CD4-positive, alpha-beta T cell treated with Interleukin-4 for 1 hour (primary cell): ENCODE data around the gene HJV.
"Not testable (repeated sequence)": the region's sequence is repeated elsewhere in the genome, so short reads cannot be mapped to it uniquely, and the experiment has no call there.

Experiments used
- DNase-seq, 2 donors: peaks; one replicate each; pipeline ENCODE4 v3.0.0-alpha.2; 2020 to 2022

HJV gene

DNA sequence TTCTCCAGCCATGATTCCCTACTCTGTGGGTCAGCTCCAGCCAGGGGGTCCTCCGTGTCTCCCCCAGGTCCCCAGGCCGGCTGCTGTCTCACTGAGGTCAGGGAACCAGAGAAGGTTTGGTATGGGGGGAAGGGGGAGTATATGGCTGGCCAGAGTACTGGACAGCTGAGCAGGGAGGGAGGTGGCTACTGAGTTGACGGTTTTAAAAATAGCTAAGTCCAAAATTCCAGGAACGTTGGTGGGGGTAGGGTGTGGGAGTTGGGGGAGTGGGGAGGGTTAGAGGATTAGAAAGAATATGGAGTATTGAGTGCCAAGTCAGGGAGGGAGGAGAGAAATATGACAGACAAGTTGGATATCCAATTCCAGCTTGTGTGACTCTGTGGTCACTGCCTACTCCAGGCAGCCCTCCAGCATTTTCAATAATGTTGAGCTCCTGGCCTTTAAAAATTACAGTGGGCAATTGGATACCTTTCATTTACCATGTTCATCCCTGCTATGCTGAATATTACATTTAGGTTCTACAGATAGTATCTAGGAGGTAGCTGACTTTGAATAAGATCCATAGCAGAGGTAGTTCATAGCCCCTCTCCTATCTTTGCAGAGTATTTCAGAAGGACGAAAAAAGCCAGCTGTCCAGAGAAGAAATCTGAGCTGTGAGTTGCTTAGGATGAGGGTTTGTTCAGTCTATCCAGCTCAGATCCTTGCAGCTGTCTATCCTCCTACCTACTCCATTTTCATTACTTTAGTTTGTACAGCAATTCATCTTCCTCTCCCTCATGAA lies at the start of gene HJV:
Gene HJV, minus strand, starts transcription at position 114 of the 781 bp plus-strand sequence. CDS start 1,504 bp downstream, outside the sequence.
- no peak for DNase-seq

DNA sequence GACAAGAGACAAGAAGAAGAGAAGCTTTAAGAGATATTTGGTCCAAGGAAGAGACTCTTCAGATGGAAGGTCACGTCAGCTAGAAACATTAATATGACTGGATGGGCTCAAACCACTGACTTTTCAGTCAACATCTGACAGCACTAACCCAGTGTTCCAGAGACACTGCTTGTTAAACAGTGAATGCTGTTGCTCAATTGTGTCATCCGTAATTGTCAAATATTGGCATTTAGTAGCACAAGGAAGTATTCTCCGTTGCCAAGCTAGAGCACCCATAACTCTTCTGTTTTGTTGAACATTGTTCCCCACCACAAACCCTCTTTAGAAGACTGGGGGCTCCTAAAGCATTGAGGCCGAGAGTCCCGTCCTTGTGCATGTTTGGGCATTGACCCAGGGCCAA lies 37.6 kb upstream of the HJV start:
- DNase-seq: not testable (repeated sequence)

- peak; percentile 87 to 88 for DNase-seq
These were observed 30.5 kb upstream of the HJV start for GRCh38 chr1:146051852-146052676.

DNA sequence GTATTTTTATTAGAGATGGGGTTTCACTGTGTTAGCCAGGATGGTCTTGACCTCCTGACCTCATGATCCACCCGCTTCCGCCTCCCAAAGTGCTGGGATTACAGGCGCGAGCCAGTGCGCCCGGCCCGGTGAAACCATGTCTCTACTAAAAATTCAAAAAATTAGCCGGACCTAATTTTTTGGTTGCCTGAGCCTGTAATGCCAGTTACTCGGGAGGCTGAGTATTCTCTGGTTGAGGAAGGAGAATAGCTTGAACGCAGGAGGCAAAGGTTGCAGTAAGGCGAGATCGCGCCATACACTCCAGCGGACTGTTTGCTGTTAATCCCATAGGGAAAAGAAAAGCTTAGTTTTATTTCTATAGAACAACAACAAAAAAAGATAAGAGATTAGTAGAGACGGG lies 29.9 kb upstream of the HJV start:
- DNase-seq: no peak

DNA sequence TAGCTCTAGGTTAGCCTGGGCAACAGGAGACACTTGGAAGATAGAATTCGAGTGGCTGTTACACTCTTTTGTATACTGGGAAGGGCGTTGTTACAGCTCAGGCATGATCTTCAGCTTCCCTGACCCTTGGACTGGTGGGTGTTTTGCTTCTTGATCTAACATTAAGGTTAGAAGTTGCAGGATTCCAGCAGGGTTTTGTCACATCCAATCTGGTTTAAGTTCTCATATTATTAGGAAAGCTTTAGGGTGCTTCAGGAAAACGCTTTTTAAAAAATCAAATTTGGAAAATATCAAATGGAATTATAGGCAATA lies 29.1 kb upstream of the HJV start:
- not testable (repeated sequence) for DNase-seq

DNA sequence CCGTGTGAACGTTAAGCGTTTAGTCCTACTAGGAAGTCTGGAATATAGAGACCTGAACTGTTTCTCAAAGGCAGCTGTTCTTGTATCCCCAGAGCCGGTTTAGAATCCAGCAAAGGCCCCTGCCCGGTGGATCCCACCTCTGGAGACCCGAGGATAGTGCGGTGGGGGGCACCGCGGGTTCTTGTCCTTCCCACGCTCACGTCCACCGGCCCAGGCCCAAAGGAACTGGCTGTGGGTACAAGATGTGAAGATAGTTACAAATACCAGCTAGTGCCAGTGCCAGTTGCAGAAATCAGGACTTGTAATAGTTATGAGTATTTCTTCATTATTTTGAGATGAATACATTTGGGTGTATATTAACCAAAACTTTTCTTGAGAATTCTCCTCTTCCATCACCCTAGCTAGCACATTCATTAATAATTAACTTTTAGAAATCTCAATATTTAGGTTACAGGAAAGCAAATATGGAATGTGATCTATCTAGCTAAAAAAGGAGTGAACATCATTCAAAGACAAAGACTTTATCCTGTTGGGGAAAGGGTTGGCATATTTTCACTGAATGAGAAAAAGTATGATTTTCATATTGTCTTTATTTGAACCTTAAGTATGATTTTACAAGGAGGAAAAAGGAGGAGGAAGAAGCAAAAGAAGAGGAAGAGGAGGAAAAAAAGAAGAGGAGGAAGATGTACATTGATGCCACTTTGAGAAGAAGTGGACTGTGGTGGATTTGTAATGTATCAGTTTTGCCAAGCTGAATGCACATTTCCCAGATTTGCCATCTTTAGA lies 28.5 kb upstream of the HJV start:
- not testable (repeated sequence) for DNase-seq

GRCh38 chr1:146049436-146049835 lies 27.9 kb upstream of the HJV start:
- DNase-seq: no peak

DNA sequence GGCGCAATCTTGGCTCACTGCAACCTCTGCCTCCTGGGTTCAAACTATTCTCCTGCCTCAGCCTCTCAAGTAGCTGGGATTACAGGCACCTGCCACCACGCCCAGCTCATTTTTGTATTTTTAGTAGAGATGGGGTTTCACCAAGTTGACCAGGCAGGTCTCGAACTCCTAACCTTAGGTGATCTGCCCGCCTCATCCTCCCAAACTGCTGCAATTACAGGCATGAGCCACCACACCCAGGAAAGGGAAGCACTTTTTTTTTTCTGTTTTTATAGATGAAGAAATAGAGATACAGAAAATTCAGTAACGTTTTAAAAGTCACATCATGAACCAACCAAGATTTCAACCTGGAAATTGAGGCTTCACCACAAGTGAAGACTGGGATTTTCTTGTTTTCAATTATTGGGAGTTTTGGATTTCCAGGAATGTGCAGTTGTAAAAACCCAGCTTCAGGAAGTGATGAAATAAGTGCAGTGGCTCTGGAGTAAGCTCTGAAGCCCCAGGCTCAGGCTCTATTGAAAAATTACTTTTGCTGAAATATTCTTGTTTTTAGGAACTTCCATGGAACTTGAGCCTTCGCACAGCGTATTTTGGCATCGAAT lies 27.1 kb upstream of the HJV start:
- DNase-seq: not testable (repeated sequence)

GRCh38 chr1:146046664-146047063 lies 25.1 kb upstream of the HJV start:
- no peak for DNase-seq

DNA sequence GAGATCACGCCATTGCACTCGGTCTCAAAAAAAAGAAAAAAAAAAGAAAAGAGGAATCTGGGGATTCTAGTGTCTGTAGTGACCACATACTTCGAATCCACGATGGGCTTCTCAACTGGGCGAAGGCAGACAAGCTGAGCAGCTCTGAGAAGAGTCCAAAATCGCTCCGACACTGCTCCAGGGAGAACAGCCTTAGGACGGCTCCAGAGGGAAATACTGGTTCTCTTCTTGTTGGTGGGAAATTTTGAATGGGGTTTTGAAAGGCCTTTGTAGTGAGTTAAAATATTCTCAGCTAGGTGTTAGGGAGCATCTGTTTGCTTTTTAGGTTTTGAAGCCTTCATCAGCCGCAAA lies 18.3 kb upstream of the HJV start:
- DNase-seq: no peak

DNA sequence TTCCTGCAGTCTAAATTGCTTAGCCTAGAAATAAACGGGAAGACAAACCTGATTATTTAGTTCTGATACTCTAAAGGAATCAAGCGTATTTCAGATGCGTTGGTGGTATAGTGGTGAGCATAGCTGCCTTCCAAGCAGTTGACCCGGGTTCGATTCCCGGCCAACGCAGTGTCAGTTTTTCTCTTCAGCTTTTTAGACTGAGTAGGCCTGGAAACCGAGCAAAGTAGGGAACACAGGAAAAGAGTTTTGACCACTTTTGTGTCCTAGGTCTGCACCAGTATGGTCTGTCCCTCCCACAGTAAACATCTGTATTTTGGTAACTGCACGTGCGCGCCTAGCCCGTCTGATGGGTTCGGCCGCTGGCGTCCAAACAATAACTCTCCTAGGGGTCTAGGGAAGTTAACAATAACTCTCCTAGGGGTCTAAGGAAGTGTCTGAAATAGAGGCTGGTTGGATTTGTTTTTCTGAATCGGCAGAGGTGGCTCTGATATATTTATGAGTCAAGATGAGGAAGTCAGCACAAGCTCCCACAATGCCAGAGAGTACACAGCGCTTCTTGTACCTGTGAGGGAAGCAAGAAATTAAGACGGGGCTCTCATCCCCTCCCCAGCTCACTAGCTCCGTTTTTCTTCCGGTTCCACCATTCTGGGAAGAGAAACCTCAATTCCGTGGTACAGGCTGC lies 15.6 kb upstream of the HJV start:
- DNase-seq: peak; percentile 79 to 90

- DNase-seq: no peak
These were observed 14.9 kb upstream of the HJV start for GRCh38 chr1:146036241-146036964.

- no peak for DNase-seq
These were observed 13.5 kb upstream of the HJV start for GRCh38 chr1:146035048-146035423.

DNA sequence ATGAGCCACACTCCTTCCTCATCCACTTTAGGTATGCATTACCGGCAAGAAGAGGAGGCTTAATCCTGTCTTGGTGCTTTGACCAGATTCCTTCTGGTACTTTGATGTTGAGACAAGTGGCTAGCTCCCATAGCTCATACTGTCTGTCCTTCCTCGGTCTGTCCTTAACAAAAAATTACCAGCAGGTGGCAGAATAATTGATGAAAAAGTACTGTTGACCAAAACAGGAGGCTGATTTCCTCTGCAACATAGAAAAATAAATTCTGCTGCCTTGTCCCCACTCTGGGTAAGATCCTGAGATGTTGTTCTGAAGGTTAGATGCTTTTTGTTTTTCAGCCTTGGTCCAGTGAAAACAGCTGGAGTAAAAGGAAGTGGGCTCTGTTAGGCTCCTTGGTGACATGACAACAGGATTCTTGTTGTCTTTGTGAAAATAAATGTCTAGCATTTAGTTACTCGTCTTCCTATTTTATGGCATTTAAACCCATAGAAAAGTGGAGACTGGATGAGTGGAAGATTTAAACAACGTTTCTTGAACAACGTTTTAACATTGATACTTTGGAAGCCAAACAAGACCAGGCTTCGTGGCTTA lies 11.2 kb upstream of the HJV start:
- peak in 1 of 2 donors; percentile 70 for DNase-seq

DNA sequence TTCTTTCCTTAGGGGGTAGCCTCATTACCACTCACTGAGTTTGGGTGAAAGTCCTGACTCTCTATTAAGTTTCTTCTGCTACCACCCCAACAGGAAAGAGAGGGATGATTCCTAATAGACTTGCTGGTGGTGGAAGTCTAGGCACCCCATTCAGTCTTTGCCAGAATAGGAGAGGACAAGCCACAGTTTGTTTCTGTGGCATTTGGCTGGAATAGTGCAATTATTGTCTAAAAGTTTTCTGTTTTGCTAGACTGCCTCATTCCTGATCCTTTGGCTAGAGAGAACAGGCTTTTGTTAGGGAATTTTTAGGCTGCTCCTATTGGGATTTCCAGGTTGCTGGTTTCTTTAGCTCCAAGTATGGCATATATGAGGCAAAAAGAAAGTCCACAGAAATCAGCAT lies 9.9 kb upstream of the HJV start:
- DNase-seq: no peak

GRCh38 chr1:146029117-146029516 lies 7.6 kb upstream of the HJV start:
- no peak for DNase-seq

DNA sequence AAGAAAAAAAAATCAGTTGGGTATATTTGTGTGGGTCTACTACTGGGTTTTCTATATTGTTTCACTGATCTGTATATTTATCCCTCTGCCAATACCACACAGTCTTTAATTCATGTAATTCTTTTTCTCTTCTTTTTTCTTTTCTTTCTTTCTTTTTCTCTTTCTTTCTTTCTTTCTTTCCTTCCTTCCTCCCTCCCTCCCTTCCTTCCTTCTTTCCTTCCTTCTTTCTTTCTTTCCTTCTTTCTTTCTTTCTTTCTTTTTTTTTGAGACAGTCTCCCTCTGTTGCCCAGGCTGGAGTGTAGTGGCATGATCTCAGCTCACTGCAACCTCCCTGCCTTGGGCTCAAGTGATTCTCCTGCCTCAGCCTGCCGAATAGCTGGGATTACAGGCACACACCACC lies 5.1 kb upstream of the HJV start:
- not testable (repeated sequence) for DNase-seq

- not testable (repeated sequence) for DNase-seq
These were observed 4.4 kb upstream of the HJV start for GRCh38 chr1:146025787-146026495.

DNA sequence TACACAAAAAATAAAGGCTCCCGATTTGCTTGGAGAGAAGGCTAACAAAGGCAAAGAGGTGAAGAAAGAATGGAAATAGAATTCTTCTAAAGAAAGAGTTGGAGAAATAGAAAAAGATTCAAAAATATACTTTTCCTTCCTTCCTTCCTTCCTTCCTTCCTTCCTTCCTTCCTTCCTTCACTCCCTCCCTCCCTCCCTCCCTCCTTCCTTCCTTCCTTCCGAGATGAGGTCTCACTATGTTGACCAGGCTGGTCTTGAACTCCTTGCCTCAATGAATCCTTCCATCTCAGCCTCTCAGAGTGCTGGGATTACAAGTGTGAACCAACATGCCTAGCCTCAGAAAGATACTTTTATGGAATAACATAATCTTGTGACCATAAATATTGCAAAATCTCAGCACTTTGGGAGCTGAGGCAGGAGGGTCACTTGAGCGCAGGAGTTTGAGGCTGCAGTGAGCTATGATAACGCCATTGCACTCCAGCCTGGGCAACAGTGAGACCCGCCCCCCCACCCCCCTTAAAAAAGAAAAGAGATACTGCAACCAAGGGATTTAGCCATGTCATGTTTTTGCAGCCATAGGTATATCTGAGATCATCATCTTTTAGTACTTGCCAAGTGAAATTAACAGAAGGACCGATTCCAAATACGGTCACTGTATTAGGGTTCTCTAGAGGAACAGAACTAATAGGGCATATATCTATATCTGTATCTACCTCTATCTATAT lies 1.0 kb upstream of the HJV start:
- DNase-seq: no peak

DNA sequence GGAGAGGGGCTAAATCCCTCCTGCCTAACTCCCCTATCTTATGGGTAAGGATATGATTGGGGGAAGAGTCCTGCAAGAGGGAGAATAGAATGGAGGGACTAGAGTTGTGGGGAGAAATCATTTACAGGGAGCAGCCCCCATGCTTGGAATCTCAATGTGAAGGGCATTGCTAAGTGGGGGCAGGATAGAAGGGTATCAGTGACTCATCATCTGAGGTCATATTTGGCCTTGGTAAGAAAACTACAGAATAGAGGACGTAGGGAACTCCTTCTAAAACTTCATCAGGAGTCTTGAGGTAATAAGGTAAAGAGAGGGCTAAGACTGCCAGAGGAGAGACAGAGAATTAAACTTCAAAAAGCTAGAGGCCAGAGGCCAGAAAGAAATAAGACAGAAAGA lies 487 bp downstream of the HJV start:
- no peak for DNase-seq
